GM10847 (cell line): Measurements from ENCODE around the gene MTURN.

Experiments
- POLR2A ChIP-seq: IDR thresholded peaks from 2 replicates; pipeline ENCODE4 v1.6.1; 2011; ENCODE audit not compliant: insufficient read length; ENCODE audit errors: extremely low read depth

Gene MTURN

DNA sequence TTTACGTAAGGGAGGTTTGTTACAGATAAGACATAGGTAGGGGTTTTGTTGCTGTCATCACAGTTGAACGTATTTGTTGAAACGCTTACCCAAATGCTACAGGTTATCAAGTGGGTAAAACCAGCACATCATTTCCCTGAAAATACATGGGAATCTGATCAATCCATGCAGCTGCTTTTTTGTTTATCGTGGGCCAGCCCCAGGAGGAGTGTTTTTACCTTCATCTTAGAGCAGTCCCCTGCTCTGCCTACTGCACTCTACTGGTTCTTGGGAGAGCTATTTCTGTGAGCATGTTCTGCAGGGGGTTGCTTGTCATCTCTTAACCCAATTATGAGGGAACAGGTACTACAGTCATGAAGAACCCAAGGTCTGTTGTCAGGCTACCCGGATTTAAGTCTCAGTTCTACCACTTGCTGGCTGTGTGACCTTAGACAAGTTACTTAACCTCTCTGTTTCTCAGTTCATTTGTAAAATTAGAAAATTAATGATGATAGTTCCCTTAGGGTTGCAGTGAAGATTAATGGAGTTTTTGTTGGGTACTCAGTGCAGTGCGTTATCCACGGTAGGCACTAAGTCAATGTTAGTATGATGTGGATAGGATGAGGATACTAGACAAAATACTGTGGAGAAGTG lies 15.0 kb downstream of the MTURN start:
- TF ChIP-seq POLR2A = no peak

DNA sequence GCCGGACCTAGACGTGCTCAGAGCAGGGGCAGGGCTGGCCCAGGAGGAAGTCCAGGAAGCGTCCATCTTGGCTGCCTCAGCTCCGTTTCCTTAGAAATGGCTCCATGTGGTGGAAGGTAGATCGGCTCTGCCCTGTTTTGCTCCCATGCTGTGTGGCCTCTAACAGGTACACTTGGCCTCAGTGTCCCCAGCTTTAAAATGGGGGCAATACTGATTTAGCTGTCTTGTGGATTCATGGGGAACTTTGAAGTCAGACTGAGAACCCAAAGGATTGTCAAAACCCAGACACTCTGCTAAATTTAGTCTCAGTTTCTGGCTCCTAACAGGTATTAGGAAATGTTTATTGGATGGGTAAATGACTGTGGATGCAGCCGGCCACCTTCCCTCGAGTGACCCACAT lies 15.9 kb downstream of the MTURN start:
- no peak for TF ChIP-seq POLR2A

DNA sequence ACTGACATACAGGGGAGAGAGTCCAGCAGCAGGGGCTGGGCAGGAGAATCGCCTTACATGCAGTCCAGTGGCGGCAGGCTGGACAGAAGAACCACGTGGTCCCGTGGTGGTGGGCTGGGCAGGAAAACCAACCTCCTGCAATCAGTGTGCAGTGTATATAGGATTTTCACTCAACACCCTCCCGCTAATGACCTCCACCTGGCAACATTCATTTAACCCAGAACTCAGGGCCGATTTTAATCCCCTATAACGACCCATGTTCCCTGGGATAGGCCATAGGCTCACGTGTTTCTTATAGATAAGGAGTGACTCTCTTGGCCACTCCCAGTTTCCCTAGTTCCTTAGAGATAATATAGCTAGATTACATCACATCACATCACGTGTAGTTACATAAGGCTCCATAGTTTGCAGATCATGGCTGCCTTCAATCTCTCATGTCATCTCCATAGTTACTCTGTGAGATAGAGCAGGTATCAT lies 19.4 kb downstream of the MTURN start:
- no peak for TF ChIP-seq POLR2A

DNA sequence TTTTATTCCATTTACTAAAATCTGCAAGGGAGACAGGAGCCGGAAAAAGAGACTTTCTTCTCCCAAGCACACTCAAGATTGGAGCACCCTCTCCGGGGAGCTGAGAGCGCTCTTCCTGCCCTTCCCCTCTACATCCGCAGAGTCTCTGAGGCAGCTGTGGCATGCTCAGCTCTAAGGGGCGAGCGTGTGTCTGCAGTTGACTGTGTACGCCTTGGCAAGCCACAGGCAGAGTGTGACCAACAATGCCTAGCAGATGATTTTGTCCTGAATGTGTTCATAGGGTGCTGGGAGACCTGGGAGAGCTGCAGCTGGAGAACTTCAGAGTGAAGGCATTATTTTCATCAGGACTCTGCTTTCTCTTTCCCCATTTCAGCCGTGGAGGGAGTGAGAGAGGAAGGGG lies 20.7 kb downstream of the MTURN start:
- no peak for TF ChIP-seq POLR2A

DNA sequence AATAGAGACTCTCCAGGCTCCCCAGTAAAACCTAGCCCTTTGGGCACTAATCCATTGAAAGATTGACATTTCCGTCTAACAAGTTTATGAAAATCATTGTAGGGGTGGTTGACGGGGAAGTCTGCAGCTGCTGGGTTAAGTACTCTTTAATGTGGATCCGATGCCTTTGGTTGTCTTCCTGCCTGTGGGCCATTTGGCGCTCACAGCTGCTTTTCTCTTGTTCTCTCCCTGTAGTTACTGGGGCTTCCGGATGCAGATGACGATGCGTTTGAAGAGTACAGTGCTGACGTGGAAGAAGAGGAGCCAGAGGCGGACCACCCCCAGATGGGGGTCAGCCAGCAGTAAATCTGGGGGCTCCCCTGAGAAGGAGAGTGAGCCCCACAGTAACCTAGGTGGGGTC lies 22.4 kb downstream of the MTURN start:
- TF ChIP-seq POLR2A = no peak

DNA sequence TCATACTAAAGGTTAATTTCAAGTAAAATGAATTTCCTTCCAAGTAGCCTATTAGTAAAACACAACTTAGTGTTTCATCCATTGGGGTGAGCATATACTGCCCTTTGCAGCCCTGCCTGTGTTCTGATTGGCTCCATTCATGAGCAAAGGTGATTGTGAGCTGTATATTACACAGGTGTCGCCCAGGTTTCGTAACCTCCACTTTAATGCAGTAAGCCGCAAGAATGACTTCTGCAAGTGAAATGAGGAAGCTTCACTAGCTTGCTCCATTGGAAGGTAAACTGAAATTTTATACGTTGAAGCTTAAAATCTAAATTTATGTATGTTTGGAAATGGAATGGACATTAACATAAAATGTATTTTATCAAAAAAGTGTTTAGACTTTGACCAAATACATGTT lies 24.4 kb downstream of the MTURN start:
- TF ChIP-seq POLR2A = no peak

DNA sequence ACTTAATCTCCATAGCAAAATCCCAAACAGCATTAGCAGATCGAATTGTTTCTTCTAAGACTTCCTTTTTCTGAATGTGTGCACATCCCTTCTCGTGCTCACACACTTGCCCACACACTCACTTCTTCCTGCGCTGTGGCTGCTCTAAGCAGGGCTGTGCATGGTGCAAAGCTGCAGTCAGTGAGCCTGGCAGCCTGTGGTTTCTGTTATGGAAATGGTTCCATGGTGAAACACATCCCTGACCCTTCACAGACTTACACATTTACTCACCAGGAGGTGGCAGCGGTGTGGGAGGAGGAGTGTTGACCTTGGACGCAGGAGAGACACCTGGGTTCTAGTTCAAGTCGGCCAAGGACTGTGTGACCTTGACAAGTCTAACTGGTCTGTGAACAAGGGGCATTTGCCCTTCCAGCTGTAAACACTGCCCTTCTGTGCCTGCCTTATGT lies 24.9 kb downstream of the MTURN start:
- TF ChIP-seq POLR2A = no peak

DNA sequence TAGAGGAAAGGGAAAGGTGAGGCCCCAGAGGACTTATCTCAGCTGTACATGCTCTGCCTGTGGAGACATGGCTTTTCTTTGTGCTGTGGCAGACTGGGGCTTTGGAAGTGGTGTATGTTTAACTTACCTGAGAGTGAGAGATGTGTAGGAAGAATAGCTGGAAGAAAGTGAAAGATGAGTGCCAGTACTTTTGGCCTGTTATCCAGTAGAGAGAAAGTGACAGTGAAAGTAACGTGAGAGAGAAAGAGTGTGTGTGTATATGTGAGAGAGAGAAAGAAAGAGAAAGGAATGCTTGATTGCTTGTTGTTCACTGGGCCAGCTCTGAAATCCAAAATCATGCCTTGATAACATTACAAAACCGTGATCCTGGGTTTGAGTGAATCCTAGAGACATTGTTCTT lies 25.5 kb downstream of the MTURN start:
- TF ChIP-seq POLR2A = no peak

DNA sequence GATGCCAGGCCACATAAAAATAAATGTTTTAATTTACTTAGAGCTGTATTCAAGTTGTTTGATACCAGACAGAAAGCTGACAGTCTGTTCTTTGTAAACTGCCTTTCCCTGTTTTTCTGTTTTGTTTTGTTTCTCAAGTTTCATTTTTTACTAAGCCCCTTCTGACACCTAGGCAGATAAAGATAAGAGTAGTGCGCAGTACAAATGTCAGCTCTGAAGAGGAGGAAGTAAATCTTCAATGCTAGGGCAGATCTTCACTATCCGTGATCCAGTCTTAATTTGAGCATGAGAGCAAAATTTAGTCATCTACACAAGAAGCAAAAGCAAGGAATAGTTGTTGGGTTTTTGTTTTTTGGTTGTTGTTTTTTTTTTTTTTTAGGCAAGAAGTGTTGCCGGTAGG lies 27.3 kb downstream of the MTURN start:
- no peak for TF ChIP-seq POLR2A

DNA sequence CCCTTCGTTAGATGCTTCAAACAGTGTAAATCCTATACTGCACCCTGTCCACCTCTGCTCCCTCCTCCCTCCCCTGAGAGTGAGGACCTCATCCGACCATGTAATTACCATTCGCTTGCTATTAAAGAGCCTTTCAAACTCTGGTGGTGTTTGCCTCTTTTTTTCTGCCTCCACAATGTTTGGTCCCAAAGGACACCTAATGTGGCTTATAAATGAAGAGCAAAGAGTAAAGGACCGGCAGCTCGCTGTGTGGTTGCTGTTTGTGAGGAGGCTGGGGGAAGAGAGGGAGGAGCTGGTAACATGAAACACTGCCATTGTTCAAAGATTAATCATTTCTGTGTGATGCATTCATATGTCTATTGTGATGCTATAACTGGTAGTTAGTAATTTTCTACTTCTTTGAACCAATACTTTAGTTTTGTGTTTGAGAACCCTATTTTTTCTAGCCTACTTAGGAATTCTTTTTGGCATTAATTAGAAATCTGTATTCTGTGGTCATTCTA lies 27.9 kb downstream of the MTURN start:
- no peak for TF ChIP-seq POLR2A

DNA sequence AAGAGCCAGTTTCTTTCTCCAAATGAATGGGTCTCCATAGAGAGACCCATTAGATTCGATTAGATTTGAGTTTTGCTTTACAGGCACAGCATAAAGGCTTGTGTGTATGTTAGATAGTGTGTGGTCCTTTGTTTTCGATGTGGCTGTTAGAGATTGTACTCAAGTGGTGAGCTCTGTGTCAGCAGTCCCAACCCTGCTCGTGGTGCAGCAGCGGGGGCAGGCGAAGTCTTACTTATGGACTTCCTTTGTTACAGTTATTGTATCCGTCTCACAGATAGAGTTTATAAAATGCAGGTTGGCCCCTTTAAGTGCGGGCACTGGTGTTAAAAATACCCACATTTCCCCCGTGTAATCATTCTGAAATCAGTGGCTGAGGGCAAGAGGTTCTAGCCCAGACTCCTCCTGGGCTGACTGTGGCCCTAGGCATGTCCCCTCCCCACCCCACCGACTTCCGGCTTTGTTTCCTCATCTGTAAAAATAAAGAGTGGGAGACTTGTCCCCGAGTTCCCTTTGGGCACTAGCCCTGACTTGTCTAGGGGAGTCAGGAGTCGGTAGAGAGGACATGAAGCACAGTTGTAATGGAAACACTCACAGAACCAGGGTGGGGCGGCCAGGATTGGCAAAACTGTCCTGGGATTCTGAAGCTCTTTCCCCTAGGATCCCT lies 28.6 kb downstream of the MTURN start:
- TF ChIP-seq POLR2A = no peak

DNA sequence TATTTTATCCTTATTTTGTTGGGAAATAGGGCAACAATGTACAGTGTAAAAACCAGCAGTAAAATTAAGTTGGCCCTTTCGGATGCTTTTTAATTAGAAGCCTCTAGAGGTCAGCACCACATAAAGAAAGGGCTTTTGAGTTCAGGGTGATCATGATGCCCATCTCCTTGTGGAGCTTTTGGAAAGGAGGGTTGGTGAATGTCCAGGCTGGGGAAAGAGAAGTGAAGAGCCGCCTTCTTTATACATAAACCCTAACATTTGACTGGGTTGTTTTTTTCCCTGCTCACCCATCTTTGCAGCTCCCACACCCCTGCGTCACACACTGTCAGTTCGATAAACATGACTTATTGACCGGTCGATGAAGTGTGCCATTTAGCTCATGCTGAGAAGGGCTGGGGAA lies 29.8 kb downstream of the MTURN start:
- TF ChIP-seq POLR2A = no peak

DNA sequence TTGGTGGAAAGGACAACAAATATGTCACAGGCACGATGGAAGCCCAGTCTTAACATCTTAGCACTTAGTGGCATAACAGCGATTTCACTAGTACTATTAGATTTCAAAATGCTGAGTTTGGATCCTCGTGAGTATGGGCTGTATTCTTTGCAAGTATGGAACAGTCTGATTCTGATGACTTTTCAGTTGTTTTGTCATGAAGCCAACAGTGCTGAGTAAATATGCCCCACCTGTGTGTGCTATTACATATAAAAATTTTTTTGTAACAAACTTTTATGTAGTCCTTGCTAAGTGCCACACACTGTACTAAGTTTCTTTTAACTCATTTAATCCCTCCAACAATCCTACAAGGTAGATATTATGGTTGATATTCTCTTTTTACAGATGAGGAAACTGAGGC lies 30.8 kb downstream of the MTURN start:
- TF ChIP-seq POLR2A = no peak

DNA sequence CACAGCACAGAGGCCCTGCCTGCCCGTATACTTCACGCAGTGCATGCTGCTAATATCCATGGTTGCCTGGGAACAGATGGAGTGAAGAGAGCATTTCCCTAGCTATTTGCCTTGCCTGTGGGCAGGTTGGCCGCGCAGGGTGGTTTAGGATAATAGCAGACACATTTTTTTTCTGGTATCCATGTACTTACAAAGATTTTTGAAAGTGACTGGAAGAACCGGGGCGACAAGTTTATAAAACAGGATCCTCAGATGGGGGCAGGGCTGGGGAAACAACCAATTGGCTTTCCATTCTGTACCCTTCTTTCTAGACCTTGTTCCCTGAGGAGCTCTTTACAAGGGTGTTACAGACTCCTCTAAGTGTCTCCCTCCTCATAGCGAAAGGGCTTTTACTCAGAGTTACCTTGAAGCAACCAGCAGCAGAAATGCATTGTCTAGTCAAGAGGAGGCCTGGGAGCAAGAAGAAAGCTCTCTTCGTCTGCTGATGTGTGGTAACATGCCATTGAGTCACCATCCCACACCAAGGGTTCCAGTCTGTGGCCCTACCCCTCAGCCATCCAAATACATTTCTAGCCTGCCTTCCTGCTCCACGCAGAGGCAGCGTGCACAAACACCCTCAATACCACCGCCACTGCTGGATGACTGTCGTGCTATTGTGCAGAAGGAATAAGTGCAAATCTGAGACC lies 31.5 kb downstream of the MTURN start:
- TF ChIP-seq POLR2A = no peak

DNA sequence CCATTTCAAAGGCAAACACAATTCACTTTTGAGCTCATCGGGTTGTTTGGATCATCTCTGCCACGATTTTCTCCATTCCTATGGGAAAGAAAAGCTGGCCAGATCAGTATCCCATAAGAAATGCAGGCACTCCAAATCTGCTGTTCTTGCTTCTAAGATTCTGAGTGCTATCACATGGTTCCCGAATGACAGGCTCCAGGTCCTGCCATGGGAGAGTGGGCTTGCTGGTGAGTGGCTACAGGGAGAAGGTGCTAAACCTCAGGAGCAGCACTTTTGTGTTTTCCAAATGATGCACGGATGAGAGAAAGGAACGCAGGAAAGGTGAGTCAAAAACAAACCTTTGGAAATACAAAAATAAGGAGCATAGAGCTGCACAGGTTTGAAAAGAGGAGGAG lies 32.1 kb downstream of the MTURN start:
- no peak for TF ChIP-seq POLR2A

DNA sequence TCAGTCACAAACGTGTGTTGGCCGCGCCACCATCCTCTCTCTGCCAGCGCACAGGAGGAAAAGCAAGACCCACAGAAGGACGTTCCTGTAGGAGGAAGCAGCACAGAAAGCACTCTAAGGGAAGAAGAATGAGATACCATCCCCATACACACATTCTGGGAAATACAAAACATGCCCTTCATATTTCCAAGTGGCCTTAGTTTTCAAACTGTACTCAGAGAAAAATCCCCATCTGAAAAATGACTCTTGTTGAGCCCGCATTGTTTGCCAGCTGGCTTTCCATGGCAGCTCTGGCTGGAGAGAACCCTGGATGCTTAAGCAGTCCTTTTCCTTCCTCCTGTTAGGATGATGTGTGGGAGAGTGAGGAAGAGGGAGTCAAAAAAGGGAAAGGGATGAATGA lies 33.1 kb downstream of the MTURN start:
- no peak for TF ChIP-seq POLR2A
